Measurements from ENCODE around the gene TMEM176A.

TMEM176A gene

DNA sequence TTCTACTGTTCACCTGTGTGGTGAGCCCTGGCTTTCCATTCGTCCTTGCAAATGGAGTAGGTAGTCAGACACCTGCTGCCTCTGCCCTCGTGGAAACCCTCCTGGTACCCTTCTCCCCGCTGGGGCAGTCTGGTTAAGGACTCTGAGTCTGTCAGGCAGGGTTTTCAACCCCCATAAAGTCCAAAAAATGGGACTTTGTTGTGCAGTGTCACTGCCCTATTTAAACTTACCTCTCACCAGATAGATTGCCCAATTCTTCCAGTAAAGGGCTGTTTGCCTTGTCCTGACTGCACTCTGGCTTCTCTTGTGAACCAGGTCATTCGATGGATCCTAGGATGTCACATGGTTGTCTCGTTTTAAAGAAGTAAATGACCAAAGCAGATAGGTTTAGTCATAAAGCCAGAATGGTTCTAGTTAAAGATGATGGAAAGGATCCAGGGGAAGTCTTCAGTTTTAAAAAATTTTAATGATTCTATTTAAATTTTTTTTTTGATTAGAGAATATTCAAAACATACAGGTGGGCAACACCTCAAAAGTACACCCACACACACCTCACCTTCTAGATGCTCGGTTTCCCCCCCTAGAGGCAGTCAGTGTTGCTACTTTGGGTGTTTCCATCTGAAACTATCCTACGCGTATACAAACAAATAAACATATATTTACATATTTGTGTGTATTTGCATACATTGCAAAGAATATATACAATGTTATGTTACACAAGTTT is 22.4 kb upstream of the TMEM176A start:
- Histone ChIP-seq H3K4me3 (ENCODE audit: low read depth in 1 of 2, low read length in 1 of 2) (no peak overlapping the region), H3K36me3 (no peaks in the 10 kb centered on the region), H3K4me1 (ENCODE audit: control insufficient read depth in 1 of 2, insufficient read depth in 1 of 2, low read depth in 1 of 2, low read length in 1 of 2) (peaks cover 9 to 11% of the 10 kb centered on the region in 2 experiments), H3K27ac (no peak overlapping the region), H3K27me3 (peaks cover 4% of the 10 kb centered on the region), H3K9me3 (no peaks in the 10 kb centered on the region)
- TF ChIP-seq, protein P1, sequence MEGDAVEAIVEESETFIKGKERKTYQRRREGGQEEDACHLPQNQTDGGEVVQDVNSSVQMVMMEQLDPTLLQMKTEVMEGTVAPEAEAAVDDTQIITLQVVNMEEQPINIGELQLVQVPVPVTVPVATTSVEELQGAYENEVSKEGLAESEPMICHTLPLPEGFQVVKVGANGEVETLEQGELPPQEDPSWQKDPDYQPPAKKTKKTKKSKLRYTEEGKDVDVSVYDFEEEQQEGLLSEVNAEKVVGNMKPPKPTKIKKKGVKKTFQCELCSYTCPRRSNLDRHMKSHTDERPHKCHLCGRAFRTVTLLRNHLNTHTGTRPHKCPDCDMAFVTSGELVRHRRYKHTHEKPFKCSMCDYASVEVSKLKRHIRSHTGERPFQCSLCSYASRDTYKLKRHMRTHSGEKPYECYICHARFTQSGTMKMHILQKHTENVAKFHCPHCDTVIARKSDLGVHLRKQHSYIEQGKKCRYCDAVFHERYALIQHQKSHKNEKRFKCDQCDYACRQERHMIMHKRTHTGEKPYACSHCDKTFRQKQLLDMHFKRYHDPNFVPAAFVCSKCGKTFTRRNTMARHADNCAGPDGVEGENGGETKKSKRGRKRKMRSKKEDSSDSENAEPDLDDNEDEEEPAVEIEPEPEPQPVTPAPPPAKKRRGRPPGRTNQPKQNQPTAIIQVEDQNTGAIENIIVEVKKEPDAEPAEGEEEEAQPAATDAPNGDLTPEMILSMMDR (IDR thresholded peaks at IDR 0.05) = no peak

DNA sequence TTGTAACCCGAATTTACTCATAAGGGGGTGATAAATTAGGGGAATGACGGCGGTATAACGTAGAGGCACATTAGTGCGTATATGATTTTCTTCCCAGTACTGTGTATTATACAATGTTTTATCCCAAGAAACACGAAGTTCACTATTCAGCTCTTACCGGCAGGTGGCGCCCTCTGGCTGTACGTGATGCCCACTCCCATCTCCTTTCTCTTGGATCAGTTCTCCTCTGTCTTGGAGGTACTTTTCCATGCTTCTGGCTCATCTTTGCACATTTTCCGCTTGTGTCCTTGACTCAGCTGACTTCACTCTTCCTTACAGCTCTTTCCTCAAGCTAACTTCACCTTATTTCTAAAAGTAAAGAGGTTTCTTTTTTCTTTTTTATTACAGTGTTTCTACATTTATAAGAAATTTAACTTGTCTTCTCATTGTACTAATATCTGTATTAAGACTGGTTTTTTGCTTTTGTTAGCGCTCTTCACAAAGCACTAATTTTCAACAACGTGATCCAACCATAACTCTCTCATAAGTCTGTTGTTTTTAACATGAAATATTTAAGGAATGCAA is 21.7 kb upstream of the TMEM176A start:
- peaks cover 9 to 13% of the 10 kb centered on the region in 2 experiments for H3K4me1 ChIP-seq (ENCODE audit: control insufficient read depth in 1 of 2, insufficient read depth in 1 of 2, low read depth in 1 of 2, low read length in 1 of 2)
- H3K36me3 ChIP-seq = no peaks in the 10 kb centered on the region
- peaks cover 4% of the 10 kb centered on the region for H3K27me3 ChIP-seq
- no peak overlapping the region for H3K27ac ChIP-seq
- TF ChIP-seq, protein P1 (IDR thresholded peaks at IDR 0.05) = peak; percentile 71
- no peak overlapping the region for H3K4me3 ChIP-seq (ENCODE audit: low read depth in 1 of 2, low read length in 1 of 2)
- H3K9me3 ChIP-seq = no peaks in the 10 kb centered on the region

DNA sequence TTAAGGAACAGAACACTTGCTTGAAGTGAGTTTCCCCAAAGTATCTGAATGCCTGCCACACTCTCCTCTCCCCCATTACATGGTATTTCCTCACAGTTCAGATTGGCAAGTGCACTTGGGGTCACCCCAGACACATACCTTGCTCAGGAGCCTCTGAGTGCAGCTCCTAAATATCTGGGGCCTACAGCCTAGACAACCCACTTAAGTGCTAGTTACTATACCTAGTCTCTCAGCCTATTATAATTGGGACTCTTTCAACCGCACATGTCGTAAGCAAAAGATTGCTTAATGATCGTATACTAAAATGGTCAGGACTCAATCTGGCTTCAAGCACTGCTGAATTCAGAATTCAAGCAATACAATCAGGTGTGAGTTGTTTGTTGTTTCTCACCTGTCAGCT is 20.3 kb upstream of the TMEM176A start:
- peaks cover 14 to 25% of the 10 kb centered on the region in 2 experiments for H3K4me1 ChIP-seq (ENCODE audit: control insufficient read depth in 1 of 2, insufficient read depth in 1 of 2, low read depth in 1 of 2, low read length in 1 of 2)
- peaks cover 4% of the 10 kb centered on the region for H3K27me3 ChIP-seq
- H3K9me3 ChIP-seq = no peaks in the 10 kb centered on the region
- no peaks in the 10 kb centered on the region for H3K36me3 ChIP-seq
- TF ChIP-seq, protein P1 (IDR thresholded peaks at IDR 0.05) = no peak
- no peak overlapping the region for H3K4me3 ChIP-seq (ENCODE audit: low read depth in 1 of 2, low read length in 1 of 2)
- H3K27ac ChIP-seq = no peak overlapping the region

DNA sequence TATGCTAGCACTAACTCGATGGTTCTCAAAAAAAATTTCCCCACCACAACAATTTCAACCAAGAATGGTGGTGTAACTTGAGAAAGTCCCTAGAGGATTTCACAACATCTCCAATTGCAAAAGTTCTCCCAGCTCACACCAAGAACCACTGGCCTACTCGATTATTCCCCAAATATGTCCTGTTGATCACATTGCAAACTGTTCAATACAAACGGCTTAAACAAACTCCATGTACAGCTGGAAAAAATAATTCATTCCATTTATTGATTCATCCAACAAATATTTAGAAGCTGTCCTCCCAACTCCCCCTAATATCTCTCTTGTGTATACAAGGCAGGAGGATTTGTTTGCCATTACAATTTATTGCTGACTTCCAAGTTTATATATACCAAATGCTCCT is 19.5 kb upstream of the TMEM176A start:
- no peak overlapping the region for H3K27ac ChIP-seq
- no peak overlapping the region for H3K4me3 ChIP-seq (ENCODE audit: low read depth in 1 of 2, low read length in 1 of 2)
- H3K4me1 ChIP-seq (ENCODE audit: control insufficient read depth in 1 of 2, insufficient read depth in 1 of 2, low read depth in 1 of 2, low read length in 1 of 2) = peaks cover 21 to 32% of the 10 kb centered on the region in 2 experiments
- H3K9me3 ChIP-seq = no peaks in the 10 kb centered on the region
- peaks cover 4% of the 10 kb centered on the region for H3K27me3 ChIP-seq
- TF ChIP-seq, protein P1 (IDR thresholded peaks at IDR 0.05) = no peak
- no peaks in the 10 kb centered on the region for H3K36me3 ChIP-seq

DNA sequence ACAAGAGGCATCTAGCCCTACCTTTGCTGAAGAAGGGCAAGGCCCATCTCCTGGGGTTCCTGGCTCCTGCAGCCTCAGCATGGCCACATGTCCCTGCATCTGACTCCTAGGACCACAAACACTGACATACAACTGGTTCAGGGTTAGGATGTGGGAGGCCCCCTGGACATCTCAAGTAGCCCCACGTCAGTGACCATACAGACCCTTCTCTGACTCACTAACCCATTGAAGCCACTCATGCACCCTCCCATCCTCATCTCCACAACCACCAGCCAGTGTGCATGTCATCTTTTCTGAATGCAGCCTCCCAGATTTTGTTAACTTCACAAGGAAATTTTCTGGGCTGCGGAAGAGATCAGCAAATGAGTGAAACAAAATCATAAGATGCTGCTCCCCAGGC is 18.6 kb upstream of the TMEM176A start:
- Histone ChIP-seq H3K4me3 (ENCODE audit: low read depth in 1 of 2, low read length in 1 of 2) (no peak overlapping the region), H3K27me3 (peaks cover 4% of the 10 kb centered on the region), H3K36me3 (no peaks in the 10 kb centered on the region), H3K27ac (no peak overlapping the region), H3K4me1 (ENCODE audit: control insufficient read depth in 1 of 2, insufficient read depth in 1 of 2, low read depth in 1 of 2, low read length in 1 of 2) (peaks cover 22 to 34% of the 10 kb centered on the region in 2 experiments), H3K9me3 (no peaks in the 10 kb centered on the region)
- TF ChIP-seq, protein P1 (IDR thresholded peaks at IDR 0.05) = no peak
